ENCODE measurements around the gene SERPING1.

SERPING1 gene

GRCh38 chr11:57597916-57598830 is 688 bp downstream of the SERPING1 start:
- no peak for DNase-seq

GRCh38 chr11:57598831-57599155 is 1.3 kb downstream of the SERPING1 start:
- DNase-seq = no peak

- no peak for DNase-seq
These were observed 1.9 kb downstream of the SERPING1 start for GRCh38 chr11:57599381-57599780.

- DNase-seq = no peak
These were observed 3.8 kb downstream of the SERPING1 start for GRCh38 chr11:57601297-57601696.

- DNase-seq = no peak
These were observed 7.0 kb downstream of the SERPING1 start for GRCh38 chr11:57604296-57605027.

- DNase-seq = no peak
These were observed 7.5 kb downstream of the SERPING1 start for GRCh38 chr11:57605028-57605420.

GRCh38 chr11:57610170-57610569 is 12.7 kb downstream of the SERPING1 start:
- DNase-seq = no peak

- no peak for DNase-seq
These were observed 16.8 kb downstream of the SERPING1 start for GRCh38 chr11:57614234-57614772.

- no peak for DNase-seq
These were observed 17.8 kb downstream of the SERPING1 start for GRCh38 chr11:57615308-57615707.

GRCh38 chr11:57616595-57616994 is 19.1 kb downstream of the SERPING1 start:
- DNase-seq = no peak

- no peak for DNase-seq
These were observed 21.0 kb downstream of the SERPING1 start for GRCh38 chr11:57618438-57618837.

GRCh38 chr11:57619331-57619730 is 21.8 kb downstream of the SERPING1 start:
- no peak for DNase-seq

GRCh38 chr11:57620467-57620866 is 23.0 kb downstream of the SERPING1 start:
- DNase-seq = no peak

- DNase-seq = no peak
These were observed 24.8 kb downstream of the SERPING1 start for GRCh38 chr11:57622263-57622662.

GRCh38 chr11:57624864-57625263 is 27.4 kb downstream of the SERPING1 start:
- no peak for DNase-seq

- DNase-seq = no peak
These were observed 29.4 kb downstream of the SERPING1 start for GRCh38 chr11:57626895-57627294.

- no peak for DNase-seq
These were observed 32.7 kb downstream of the SERPING1 start for GRCh38 chr11:57630171-57630570.

GRCh38 chr11:57632116-57632515 is 34.6 kb downstream of the SERPING1 start:
- no peak for DNase-seq

- no peak for DNase-seq
These were observed 36.0 kb downstream of the SERPING1 start for GRCh38 chr11:57633394-57634070.

- no peak for DNase-seq
These were observed 36.8 kb downstream of the SERPING1 start for GRCh38 chr11:57634311-57634710.

GRCh38 chr11:57635246-57635645 is 37.8 kb downstream of the SERPING1 start:
- no peak for DNase-seq

- DNase-seq = no peak
These were observed 40.1 kb downstream of the SERPING1 start for GRCh38 chr11:57637626-57638004.

GRCh38 chr11:57638005-57638781 is 40.7 kb downstream of the SERPING1 start:
- DNase-seq = no peak

Data from SHP77 treated with DMSO at 0.1 percent for 48 hours (cell line).